GM23338 (cell line): ENCODE measurements around the gene KRTAP4-16.

Experiments used
- CTCF ChIP-seq, 2 experiments: fragments of 200-600 bp in 1 of 2; sonication (generic) in 1 of 2; conservative IDR thresholded peaks; 2 replicates each; pipeline versions ENCODE4 v1.5.1 to v1.6.1; 2016 to 2017; ENCODE audit warnings: antibody characterized with exemption in 2 of 2, low read depth in 2 of 2, mild to moderate bottlenecking in 2 of 2, moderate library complexity in 1 of 2
- ETS1 ChIP-seq: IDR thresholded peaks from 2 replicates; pipeline ENCODE4 v1.6.1; 2016; ENCODE audit warnings: antibody characterized with exemption
- EZH2 ChIP-seq: fragments of 200-600 bp; sonication (generic); IDR thresholded peaks from one replicate; pipeline ENCODE4 v1.8.0; 2017; ENCODE audit warnings: antibody characterized with exemption, mild to moderate bottlenecking, low read depth; ENCODE audit not compliant: unreplicated experiment
- EZH2phosphoT487 ChIP-seq: fragments of 200-600 bp; sonication (generic); IDR thresholded peaks from one replicate; pipeline ENCODE4 v1.8.1; 2018; ENCODE audit warnings: antibody characterized with exemption; ENCODE audit not compliant: unreplicated experiment
- POLR2AphosphoS5 ChIP-seq: IDR thresholded peaks from 2 replicates; pipeline ENCODE4 v1.6.1; 2016; ENCODE audit warnings: antibody characterized with exemption, low read depth
- REST ChIP-seq: IDR thresholded peaks from one replicate; pipeline ENCODE4 v1.6.1; 2018; ENCODE audit warnings: antibody characterized with exemption; ENCODE audit not compliant: unreplicated experiment
- ZNF331 ChIP-seq: fragments of 250-450 bp; sonication (Bioruptor Pico); IDR thresholded peaks from 2 replicates; pipeline ENCODE4 v1.5.0; 2020; ENCODE audit warnings: low read depth, mild to moderate bottlenecking, moderate library complexity

GRCh38 chr17:41058741-41059140 lies 43.3 kb downstream of the KRTAP4-16 start:
- no peak for TF ChIP-seq CTCF (conservative IDR thresholded peaks at IDR 0.05; ENCODE audit: low read depth in 2 of 2)
- no peak for TF ChIP-seq EZH2
- no peak for TF ChIP-seq POLR2AphosphoS5
- no peak for TF ChIP-seq EZH2phosphoT487
- TF ChIP-seq REST: no peak
- no peak for TF ChIP-seq ZNF331 (CRISPR knock-in tag)
- TF ChIP-seq ETS1: no peak
